ENCODE data around the gene ZNF598.

DNA sequence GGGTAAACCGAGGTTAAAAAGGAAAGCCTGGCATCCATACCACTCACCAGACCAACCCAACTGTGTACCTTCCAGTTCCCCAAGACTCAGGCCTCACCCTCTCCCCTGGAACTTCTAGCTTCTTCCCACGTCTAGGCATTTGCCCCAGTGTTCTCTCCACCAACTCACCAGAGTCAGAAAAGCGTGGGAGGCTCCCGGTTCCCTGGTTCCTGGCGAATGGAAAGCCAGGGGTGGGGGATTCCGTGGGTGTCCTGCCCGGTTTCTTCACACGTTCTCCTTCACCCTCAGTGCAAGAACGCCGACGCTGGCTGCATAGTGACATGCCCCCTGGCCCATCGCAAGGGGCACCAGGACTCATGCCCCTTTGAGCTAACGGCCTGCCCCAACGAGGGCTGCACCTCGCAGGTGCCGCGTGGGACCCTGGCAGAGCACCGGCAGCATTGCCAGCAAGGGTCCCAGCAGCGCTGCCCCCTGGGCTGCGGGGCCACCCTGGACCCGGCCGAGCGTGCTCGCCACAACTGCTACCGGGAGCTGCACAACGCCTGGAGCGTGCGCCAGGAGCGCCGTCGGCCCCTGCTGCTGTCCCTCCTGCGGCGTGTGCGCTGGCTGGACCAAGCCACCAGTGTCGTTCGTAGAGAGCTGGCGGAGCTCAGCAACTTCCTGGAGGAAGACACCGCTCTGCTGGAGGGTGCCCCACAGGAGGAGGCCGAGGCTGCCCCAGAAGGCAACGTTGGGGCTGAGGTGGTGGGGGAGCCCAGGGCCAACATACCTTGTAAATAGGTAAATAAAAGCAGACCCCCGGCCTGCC is 41.3 kb downstream of the ZNF598 start:
- TF ChIP-seq, protein P1, sequence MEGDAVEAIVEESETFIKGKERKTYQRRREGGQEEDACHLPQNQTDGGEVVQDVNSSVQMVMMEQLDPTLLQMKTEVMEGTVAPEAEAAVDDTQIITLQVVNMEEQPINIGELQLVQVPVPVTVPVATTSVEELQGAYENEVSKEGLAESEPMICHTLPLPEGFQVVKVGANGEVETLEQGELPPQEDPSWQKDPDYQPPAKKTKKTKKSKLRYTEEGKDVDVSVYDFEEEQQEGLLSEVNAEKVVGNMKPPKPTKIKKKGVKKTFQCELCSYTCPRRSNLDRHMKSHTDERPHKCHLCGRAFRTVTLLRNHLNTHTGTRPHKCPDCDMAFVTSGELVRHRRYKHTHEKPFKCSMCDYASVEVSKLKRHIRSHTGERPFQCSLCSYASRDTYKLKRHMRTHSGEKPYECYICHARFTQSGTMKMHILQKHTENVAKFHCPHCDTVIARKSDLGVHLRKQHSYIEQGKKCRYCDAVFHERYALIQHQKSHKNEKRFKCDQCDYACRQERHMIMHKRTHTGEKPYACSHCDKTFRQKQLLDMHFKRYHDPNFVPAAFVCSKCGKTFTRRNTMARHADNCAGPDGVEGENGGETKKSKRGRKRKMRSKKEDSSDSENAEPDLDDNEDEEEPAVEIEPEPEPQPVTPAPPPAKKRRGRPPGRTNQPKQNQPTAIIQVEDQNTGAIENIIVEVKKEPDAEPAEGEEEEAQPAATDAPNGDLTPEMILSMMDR (IDR thresholded peaks at IDR 0.05; ENCODE audit: insufficient read depth, low read length, poor library complexity, severe bottlenecking) = no peak
- TF ChIP-seq EZH2phosphoT487 (conservative IDR thresholded peaks at IDR 0.05; ENCODE audit: low read length) = no peak

Data from SU-DHL-6 (cell line).